ENCODE results near the gene PPP2R5C.

DNA sequence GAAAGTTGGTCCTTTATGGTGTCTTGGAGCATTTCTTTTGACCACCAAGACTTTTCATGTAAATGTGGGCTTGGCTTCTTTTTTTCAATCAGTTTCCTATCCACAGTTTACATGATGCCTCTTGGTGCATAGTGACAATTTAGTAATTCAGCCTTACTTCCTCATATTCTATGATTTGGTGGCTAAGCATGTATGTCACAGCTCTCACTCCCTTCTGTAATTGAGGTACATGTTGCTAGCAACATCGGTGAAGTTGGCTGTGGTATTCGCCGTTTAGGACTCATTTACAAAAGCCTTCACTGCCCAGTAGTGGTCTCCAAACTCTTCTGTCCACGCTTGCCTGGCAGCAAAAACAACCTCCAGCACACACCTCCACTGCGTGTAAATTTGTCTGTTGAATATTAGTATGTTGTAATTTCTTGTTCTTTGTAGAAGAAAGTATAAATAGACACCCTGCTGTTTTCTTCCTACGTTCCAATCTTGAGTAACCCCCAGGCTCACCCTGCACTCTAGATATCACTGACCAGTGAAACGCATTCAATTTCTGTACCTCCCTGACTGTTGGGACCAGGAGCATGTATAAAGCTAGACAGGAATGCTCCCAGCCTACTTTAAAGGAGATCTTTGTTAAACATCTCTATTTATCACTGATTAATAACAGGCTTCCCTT is 90.4 kb downstream of the PPP2R5C start:
- TF ChIP-seq POLR2A (IDR thresholded peaks at IDR 0.05) = no peak
- TF ChIP-seq, protein P1, sequence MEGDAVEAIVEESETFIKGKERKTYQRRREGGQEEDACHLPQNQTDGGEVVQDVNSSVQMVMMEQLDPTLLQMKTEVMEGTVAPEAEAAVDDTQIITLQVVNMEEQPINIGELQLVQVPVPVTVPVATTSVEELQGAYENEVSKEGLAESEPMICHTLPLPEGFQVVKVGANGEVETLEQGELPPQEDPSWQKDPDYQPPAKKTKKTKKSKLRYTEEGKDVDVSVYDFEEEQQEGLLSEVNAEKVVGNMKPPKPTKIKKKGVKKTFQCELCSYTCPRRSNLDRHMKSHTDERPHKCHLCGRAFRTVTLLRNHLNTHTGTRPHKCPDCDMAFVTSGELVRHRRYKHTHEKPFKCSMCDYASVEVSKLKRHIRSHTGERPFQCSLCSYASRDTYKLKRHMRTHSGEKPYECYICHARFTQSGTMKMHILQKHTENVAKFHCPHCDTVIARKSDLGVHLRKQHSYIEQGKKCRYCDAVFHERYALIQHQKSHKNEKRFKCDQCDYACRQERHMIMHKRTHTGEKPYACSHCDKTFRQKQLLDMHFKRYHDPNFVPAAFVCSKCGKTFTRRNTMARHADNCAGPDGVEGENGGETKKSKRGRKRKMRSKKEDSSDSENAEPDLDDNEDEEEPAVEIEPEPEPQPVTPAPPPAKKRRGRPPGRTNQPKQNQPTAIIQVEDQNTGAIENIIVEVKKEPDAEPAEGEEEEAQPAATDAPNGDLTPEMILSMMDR (IDR thresholded peaks at IDR 0.05) = no peak

Measured in testis (tissue), 2 donors.